Hematopoietic multipotent progenitor cell treated with erythropoietin and hydrocortisone succinate and interleukin-3 and kit ligand, for 15 days (in vitro differentiated cells): ENCODE results near the gene DGKG.

Experiments used
- DNase-seq: peaks from one replicate; pipeline ENCODE4 v3.0.0-alpha.2; 2015; ENCODE audit warnings: low spot score

DGKG gene

DNA sequence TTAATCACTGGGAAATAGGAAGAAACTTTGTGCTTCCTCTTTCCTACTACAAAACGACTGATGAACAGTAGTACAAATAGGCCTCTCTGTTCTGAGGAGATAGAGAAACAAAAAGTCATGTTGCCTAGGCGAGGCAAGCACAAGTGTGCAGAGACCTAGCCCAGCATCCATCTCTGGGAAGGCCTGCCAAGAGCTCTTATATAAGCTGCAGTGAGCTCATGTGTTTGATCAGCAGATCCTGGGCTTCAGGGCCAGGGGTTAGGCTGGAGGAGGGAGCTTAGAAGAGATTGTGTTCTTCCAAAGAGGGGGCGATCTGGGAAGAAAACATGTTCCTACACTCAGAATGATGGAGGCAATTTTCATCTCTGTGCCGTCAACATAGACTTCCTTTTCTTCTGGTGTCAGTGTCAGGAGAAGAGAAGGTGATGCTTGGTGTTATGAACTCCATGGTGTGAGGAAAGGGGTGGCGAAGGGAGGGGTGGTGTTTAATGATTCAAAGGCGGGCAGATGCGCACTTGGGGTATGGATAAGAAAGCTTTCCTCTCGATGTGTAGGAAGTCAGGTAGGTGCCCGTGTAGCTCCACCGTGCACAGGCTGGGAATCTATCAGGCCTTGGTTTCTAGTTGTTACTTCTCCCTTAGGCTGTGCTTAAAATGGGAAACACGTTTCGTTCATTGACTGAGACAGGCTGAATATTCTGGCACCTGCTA is 223.6 kb downstream of the DGKG start:
- no peak for DNase-seq

DNA sequence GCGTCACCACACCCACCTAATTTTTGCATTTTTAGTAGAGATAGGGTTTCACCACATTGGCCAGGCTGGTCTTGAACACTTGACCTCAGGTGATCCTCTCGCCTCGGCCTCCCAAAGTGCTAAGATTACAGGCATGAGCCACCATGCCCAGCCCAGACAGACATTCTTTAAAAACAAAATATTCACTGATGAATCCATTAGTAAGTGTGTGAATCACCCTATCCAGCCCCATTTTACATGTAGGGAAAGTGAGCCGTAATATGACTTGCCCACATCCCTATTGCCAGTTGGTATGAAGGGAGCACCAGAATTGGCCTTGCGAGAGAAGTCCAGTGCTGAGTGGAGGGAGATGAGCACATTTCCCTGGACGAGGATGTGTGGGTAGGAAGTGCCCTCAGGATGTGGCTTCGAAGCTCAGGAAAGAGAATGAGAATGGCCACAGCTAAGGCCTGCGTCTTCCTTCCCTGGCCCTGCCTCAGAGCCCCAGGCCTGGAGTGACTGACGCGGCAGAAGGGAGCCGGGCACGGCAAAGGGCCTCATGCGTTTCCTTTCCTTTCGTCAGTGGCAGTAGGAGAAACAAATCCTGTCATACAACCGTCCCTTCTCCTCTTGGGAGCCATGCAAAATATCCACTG is 224.9 kb downstream of the DGKG start:
- no peak for DNase-seq

DNA sequence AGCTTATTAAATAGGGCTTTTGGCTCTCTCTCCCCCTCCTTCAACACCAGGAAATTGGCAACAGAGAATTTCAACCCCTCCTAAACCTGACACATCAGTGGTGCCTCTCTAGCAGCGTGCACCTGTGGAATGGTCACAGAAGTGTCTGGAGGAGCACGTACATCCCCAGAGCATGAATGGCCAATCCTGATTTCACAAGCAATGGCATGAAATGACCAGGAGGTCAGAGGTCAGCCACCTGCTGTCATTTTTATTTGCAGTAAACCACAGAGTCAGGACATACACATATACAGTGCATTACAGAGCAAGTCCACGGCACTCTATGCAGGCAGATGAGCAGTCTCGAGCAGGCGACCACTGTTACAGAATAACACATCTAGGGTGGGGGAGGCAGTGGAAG is 228.1 kb downstream of the DGKG start:
- DNase-seq: no peak

DNA sequence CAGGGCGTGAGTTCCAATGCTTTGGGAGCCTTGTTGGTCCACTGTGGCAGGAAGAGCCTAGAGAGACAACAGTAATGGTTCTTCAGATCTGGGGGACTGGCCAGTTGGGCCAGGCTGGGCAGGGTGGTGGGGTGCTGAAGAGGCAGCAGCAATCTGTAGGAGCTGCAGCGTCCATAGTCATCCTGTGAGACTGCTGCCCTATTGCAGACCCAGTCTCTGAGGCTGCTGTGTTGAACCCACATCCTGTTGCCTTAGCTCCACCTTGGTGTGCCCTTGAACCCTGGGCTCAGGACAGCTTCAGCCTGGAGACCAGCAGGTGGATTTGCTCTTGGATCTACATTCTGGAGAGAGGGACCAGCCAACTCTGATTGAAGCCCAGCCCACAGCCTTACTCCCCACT is 229.5 kb downstream of the DGKG start:
- DNase-seq: no peak

DNA sequence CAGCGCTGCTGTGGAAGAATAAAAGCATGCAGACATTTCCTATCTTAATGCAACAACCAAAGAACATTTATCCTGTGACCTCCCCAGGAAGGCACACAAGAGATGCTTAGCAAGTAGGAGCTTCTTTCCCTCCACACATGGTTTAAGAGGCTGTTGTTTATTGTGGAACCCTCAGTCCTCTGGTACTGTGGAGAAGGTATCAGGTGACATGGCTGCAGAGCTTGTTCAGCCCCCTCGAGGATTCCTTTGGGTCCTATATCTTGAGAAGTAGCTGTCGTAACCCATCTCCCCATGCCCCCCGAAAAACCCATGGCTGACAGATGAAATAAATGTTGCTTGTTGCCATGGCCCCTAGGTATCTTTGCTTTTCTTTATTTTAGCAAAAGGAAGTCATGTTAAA is 232.8 kb downstream of the DGKG start:
- no peak for DNase-seq

DNA sequence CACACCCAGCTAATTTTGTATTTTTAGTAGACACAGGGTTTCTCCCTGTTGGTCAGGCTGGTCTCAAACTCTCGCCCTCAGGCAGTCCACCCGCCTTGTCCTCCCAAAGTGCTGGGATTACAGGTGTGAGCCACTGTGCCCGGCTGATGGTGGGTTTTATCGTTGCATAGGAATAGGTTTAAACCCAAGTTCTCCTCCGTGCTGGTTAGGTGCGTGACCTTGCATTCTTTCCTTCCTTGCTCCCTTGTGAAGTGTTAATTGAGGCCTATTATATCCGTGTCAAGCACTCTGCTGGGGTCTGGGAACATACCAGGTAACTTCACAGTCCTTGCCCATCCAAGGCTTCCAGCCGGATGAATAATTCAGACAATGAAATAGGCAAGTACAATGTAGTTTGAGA is 233.9 kb downstream of the DGKG start:
- DNase-seq: no peak

DNA sequence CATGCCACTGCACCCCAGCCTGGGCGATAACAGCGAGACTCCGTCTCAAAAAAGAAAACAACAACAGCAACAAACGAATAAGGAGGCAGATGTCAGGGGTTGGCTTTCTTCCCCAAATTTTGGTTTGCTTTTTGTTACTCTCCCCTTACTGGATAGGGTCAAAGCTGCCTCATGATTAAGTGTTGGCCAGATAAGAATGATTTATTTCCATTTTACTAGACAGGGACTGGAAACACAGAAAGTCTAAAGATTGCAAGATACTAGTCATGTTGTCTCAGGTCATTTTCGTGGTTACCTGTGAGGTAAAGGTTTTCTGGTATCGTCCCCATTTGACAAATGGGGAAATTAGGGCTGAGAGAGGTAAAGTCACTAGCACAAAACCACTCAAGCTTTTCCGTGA is 234.6 kb downstream of the DGKG start:
- no peak for DNase-seq

DNA sequence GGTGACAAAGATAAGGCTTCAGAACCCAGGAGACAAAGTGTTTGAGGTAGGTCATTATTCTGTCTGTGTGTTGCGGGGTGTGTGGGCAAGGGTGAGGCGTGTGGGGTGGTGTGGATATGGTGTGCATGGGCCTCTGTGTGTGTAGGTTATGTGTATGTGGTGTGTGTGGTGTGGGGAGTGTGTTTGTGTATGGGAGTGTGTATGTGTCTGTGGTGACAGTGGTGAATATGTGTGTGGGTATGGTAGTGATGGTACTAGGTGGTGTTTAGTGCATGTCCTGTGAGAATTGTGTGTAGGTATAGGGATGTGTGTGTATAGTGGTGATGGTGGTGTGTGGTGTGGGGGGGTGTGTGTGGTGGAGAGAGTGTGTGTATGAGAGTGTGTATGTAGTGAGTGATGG is 236.9 kb downstream of the DGKG start:
- DNase-seq: no peak

DNA sequence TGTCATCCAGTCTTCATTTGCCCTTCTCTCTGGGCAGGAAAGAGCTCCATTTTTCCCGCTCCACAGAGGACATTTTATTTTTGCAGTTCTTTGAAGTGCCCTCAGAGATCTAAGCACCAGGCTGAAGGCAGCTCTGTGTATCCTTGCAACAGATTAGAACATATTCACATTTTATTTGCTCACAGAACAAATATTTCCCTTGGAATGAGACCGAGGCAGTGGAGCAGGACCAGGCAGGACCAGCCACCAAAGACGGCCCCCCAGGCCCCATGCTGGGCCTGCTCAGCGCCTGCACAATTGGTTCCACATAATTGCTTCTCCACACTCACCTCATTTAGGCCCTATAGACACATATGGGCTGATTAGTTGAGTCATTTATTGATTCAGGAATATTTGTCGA is 237.4 kb downstream of the DGKG start:
- DNase-seq: no peak

DNA sequence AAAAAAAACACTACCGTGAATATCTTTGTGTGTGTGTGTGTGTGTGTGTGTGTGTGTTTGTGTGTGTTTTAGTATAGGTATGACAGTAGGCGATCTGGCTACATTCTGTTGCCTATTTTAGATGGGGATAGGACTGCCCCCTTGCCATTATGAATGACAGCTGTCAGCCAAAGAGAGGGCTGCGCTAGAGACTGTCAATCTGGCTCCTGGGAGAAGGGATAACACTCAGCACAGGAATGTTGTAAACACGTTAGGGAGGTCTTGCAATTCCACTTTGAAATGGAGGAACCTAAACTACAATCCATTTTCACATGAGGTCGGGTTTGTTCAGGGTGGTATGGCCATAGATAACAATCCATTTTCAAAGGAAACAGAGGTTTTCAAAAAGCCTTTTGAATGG is 239.0 kb downstream of the DGKG start:
- DNase-seq: no peak

DNA sequence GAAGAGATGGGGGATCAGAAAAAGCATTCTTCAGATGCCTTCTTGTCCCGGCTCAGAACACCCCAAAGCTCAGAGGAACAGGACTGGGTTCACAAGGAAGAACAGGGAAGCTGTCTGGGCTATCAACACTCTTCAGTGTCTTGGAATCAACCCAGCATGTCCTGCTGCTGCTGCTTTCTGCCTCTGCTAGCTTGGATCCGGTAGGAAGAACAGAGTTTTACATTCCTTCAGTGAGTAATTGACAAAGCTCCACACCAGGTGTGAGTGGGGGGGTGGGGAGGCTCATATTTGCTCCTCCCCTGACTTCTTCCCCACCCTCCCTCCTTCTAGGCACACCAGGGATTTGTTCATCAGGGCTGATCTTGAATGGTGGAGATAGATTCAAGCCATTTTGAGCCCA is 240.1 kb downstream of the DGKG start:
- no peak for DNase-seq

DNA sequence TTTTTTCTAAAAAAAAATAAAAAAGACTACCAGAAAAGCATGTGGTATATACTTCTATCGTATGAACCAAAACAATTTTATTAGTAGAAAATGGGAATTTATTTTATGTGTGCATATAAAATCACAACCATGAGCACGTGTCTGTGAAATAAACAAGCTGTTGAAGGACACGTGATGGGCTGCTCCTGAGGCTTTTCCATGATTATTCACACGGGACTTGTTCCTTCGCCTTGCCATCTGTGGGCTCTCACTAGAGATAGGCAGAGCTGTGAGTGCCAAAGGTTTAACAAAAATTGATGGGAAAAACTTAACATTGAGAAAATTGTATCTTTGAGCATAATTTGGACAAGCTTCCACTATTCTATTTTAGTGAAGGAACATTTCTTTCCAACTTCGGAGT is 240.8 kb downstream of the DGKG start:
- no peak for DNase-seq

DNA sequence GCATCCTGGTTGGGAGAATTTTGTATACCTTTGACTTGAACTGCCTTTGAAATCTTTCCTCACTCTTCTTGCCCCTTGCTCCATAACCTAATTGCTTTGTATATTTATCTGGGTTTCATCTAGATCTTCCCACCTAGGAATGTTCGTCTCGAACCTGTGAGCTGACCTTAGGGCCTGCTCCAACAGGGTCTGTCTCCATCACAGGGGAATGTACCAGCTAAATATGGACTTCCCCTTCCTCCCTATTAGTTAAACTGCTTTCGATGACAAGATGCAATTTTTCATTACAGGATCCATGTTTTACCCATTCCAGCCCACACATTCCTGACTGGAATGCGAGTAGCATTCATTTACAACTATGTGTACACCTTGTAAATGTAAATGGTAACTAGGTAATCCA is 242.5 kb downstream of the DGKG start:
- DNase-seq: no peak

DNA sequence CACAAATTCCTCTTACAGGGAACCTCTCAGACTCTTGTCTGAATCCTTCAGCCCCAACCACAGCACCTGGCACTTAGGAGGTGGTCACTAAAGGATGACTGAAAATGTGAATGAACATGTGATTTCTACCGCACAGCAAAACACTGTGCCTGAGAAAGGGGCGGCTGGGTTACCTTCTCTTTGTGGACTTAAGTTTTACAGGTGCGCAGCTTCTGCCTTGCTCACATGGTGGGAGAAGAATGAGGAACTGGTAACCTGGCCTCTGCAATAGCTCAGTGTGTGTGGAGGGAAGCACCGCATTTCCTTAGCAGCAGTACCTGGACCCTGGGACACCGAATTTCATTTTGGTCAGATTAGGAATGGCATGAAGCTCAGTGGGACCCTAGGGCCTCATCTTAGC is 243.3 kb downstream of the DGKG start:
- no peak for DNase-seq

DNA sequence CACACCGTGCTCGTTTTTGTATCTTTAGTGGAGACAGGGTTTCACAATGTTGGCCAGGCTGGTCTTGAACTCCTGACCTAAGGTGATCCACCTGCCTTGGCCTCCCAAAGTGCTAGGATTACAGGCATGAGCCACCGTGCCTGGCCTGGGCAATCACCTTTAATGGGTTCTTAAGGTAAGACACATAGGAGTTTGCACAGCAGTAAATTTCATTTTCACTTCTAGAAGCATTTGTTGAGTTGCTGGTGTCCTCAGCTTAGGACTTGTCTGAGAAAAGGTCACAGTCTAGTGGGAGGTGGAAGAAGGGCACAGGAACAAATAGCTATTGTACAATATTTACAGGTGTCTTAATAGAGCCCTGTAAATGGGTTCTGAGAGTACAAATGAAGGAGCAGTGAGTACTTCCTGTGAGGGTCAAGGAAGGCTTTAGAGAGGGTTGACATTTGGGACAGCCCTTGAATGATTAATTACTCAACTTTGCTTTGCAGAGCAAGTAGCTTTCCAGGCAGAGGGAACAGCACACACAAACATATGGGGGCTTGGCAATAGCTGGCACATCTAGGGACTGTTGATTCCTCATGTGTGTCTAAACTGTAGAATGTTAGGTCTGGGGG is 244.4 kb downstream of the DGKG start:
- DNase-seq: no peak

DNA sequence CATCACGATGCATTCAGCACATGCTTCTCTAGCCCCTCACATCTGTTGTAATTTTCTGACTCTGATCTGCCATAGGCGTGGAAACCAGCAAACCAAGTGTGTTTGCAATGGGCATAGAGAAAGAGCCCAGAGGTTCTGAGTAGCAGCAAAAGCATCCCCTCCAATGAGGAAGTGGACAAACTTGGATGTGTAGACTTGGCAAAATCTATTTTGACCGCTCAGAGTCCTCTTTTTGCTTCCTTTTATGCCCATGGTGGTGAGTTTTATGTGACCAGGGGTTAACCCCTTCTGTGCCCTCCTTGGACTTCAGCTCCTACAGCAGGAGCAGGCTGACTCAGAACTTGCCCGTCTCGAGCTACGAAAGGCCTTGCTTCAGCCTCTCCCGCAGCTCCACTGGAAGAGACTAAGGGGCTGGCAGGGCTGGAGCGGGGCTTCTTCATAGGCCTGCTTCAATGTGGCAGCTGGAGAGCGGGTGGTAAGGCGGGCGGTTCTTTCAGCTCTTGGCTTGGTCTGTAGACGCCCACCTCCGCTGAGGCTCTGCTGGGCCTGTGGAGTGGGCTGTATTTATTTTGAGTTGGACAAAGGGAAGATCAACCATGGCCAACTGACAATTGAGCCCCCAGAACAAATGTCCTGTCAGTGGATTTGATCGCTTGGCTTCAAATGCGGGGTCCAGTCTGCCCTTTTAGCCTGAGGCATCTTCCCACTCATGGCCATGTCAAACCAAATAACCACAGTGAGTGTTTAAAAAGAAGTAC is 246.6 kb downstream of the DGKG start:
- no peak for DNase-seq

DNA sequence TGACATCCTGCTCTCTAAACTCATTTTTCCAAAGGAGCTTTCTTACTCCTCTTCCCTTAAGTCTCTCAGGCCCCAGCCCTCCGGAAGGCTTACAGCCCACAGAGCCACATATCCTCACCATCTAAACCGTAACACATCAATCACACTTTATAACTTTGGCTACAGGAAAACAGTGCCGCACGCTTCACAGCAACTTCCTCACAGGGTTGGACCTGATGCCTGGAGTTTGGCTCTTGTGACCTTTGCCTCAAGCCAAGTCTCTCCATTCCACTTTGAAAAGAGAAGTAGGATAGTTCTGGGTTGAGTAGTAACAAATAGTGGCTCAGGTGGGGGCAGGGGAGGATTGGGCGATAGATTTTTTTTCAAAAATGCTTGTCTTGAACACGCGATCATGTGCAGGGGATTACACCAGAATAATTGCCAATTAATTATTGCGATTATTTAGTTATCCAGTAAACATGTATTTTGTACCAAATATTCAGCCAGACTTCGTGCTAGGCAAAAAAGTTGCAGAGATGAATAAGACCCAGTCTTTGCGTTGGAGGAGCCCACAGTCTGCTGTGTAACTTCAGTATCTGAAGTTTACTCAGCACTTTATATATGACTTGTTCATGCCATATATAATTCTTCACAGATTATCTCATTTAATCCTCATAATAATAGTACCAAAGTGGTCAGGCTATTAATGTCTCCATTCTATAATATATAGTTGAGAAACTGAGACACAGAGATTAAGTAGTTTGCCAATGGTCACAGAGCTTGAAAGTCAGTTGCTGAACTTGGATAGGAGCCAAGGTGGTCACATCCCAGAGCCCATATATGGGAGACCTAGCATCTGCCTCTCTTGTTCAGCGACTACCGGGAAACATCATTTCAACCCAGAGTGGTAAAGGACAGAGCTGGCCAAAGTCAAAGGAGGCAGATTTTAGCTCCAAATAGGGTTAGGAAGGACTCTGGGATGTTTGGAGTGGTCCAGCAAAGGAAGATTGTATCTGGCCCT is 250.8 kb downstream of the DGKG start:
- no peak for DNase-seq

DNA sequence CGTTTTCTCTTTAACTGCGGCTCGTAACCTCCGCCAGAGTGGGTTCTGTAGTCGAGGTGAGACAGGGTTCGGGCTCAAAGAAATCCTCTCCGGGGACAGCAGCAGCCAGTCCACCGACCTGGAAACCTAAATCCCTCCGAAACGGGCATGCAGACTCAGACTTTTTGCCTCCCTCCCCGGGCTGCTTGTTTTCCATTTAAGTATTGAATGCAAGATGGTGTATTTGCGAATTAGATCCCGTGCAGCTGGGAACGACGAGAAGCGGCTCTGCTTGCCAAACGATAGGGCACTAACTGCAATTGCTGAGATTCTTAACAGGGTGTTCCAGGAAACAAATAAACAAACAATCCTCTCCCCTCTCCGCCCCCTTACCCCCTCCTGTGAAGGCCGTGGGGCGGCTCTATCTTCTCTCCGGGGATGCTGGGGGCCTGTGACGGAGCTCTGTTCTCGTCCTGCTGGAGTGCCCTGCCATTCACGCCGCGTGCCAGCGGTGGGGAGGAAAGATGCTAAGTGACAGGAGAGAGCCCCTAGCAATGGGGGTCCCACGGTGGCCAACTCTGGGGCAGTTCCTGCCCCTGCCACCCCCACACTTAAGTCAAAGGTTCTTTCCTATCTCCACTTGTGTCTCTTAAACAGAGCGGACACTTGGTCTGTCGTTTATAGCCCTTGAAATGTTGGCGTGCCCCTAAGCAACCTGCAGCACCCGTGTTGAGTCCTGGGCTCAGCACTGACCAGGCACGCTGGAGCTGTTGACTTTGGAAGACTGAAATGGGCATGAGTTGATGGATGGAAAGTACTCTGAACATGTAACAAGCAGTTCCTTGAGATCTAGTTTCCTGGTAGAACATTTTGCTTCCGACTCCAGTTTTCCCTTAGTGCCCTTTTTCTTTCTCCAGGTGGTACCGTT is 251.9 kb downstream of the DGKG start:
- DNase-seq: no peak

DNA sequence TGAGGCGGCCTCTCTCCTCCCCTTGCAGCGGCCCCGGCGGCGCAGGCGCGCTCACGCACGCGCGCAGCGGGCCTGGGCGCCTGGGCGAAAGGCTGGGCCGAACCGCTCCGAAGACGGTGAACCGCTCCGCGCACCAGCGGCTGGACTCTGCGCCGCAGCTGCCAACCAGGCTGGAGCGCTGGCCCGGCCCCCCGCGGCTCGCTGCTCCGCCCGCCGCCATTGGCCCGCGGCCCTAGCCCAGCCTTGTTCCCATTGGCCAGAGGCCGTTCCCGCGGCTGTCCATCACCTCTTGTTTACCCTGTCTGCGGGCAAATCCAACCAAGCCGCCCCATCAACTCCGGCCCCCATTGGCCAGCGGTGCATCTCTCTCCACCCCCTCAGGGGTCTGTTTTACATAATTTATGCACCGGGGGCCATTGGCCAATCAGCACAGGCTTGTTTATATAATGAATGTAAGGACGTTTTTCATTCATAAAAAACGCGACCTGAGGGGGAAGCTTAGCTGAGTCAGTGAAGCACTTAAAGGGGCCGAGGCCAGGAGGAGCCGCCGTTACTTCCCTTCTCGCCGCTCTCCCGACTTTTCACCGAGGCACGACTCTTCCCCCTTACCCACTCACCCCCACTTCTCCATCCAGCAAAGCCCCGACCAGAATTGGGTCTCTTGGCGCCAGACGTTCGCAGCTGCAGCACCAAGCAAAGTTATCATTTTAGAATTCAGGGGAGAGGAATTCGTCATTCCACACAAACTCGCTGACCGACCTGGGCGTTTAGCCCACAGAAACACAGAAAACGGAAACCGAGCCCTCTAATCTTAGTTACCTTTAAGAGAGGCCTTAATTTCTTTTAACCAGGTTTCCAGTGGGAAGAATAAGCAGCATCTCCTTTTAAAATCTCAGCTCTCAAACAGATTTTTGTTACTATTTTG is 252.8 kb downstream of the DGKG start, which contains the start of gene ETV5:
Gene ETV5, minus strand, starts transcription at position 149 of the 925 bp plus-strand sequence. CDS start 3,221 bp downstream, outside the sequence.
- DNase-seq: peak; percentile 94
